ENCODE results near the gene MAPK12. TPM values are rescaled to one million over a fixed set of nuclear protein-coding genes. Genes with fewer than 3 reads are reported as not detected.
"Not testable (repeated sequence)": the region's sequence is repeated elsewhere in the genome, so short reads cannot be mapped to it uniquely, and the experiment has no call there.

Gene MAPK12
- total RNA-seq, 1 donor from 2014 or later, result 11.4 TPM

- DNase-seq, result no peak
Measured at GRCh38 chr22:50215297-50216054, 46.0 kb downstream of the MAPK12 start.

DNA sequence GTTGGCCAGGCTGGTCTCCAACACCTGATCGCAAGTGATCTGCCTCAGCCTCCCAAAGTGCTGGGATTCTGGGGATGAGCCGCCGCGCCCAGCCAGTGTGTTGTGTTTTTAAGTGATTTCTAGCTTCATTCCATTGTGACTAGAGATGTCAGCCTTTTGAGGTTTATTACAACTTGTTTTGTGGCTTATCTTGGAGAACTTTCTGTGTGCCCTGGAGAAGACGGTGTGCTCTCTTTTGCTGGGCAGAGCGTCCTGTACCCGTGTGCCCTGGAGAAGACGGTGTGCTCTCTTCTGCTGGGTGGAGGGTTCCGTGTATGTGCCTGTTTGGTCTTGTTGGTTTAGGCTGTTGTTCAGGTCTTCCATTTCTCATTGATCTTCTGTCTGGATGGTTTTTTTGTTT is 48.2 kb downstream of the MAPK12 start:
- no peak for DNase-seq

- no peak for DNase-seq
Measured at GRCh38 chr22:50211147-50211546, 50.3 kb downstream of the MAPK12 start.

GRCh38 chr22:50210378-50211139 is 50.9 kb downstream of the MAPK12 start:
- no peak for DNase-seq

- no peak for DNase-seq
Measured at GRCh38 chr22:50209893-50210292, 51.6 kb downstream of the MAPK12 start.

DNA sequence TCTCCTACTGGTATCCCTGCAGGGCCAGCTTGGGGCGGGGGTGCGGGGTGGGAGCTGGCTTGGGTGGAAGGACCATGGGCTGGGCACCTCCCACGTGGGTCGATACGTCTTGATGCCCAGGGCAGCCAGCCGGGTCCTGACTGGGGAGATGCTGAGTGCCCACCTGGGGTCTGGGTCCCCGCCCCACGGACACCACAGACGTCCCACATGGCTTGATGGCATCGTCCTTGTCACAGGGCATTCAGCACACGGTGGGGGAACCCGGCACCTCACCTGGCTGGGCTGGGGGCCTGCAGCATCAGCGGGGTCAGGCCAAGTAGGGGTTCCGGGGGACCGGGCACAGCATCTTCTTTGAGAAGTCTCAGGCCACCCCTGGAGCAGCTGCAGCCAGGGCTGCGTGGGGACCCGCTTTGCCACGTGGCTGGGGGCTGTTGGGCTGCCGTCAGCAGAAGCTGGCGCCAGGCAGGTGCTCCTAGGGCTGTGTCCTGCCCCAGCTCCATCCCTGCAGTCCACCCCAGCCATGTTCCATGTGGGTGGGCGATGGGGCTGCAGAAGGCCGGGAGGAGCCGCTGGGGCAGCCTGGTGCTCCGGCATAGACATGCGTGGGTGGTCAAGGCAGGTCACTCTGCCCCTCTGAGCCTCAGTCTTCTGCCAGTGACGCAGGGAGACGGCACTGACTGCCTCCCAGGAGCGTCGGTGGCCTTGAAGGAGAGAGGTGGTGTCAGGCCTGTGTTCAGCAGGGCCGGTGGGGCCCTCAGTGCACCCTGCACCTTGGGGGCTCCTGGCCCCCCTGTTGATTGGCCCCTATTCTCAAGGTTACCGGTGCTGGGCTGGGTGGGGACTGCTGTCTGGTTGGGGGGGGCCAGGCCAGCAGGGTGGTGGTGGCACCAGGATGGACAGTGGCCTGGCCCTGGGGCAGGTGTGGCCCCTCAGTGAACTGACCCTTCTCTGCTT is 52.3 kb downstream of the MAPK12 start:
- no peak for DNase-seq

DNA sequence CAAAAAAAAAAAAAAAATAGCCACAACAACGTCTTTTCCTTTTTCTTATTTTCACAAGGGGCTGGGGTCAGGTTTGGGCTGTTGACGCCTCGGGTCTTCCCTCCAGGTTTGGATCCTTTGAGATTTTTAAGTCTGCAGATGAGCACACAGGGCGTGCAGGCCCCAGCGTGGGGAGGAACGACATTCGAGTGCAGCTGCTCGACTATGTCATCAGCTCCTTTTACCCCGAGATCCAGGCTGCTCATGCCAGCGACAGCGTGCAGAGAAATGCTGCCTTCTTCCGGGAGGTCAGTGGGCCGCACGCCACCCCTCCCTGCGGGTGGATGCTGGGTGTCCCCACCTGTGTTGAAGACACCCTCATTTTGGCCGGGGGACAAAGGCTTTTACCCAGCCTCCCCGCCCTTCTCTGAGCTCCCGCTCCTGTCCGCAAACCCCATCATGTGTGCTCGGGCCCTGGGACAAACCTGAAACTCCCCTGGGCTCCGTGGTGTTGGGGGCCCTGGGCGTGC is 53.0 kb downstream of the MAPK12 start:
- no peak for DNase-seq

- DNase-seq, result no peak
Measured at GRCh38 chr22:50207383-50208140, 53.9 kb downstream of the MAPK12 start.

GRCh38 chr22:50206599-50206998 is 54.9 kb downstream of the MAPK12 start:
- DNase-seq, result no peak

- no peak for DNase-seq
Measured at GRCh38 chr22:50205781-50206569, 55.5 kb downstream of the MAPK12 start.

DNA sequence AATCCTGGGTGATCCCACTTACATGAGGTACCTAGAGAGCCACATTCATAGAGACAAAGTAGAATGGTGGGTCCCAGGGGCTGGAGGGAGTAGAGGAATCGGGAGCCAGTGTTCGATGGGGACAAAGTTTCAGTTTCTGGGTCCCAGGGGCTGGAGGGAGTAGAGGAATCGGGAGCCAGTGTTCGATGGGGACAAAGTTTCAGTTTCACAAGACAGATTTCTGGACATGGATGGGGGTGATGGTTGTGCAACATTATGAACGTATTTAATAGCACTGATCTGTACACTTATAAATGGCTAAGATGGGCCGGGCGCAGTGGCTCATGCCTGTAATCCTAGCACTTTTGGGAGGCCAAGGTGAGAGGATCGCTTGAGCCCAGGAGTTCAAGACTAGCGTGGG is 56.5 kb downstream of the MAPK12 start:
- not testable (repeated sequence) for DNase-seq

- DNase-seq, result no peak
Measured at GRCh38 chr22:50204571-50204970, 56.9 kb downstream of the MAPK12 start.

DNA sequence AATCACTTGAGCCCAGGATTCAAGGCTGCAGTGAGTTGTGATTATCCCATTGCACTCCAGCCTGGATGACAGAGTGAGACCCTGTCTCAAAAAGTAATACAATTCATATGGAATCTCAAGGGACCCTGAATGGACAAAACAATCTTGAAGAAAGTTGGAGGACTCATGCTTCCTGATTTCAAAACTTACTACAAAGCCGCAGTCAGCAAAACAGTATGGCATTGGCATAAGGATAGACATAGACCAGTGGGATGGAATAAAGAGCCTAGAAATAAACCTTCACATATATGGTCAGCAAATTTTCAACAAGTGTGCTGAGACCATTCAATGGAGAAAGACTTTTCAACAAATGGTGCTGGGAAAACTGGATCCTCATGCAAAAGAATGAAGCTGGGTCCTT is 58.2 kb downstream of the MAPK12 start:
- no peak for DNase-seq

Other genes starting within 250 kb of the MAPK12 start
- not detected for gene IL17REL, start 248.9 kb downstream of the MAPK12 start, total RNA-seq
- not detected for gene TTLL8, start 203.4 kb downstream of the MAPK12 start, total RNA-seq
- 32.6 TPM for gene MLC1, start 176.3 kb downstream of the MAPK12 start, total RNA-seq
- gene MOV10L1, start 171.7 kb downstream of the MAPK12 start, total RNA-seq, result 0.78 TPM
- 3.1 TPM for gene PANX2, start 91.0 kb downstream of the MAPK12 start, total RNA-seq
- 3.0 TPM for gene TRABD, start 75.8 kb downstream of the MAPK12 start, total RNA-seq
- 7.8 TPM for gene SELENOO, start 60.7 kb downstream of the MAPK12 start, total RNA-seq
- 34.0 TPM for gene TUBGCP6, start 16.7 kb downstream of the MAPK12 start, total RNA-seq
- gene HDAC10, start 10.4 kb downstream of the MAPK12 start, total RNA-seq, result 19.8 TPM
- gene MAPK11, start 8.7 kb upstream of the MAPK12 start, total RNA-seq, result 21.8 TPM
- 46.0 TPM for gene PLXNB2, start 46.0 kb upstream of the MAPK12 start, total RNA-seq
- 16.5 TPM for gene DENND6B, start 65.3 kb upstream of the MAPK12 start, total RNA-seq
- gene PPP6R2, start 81.6 kb upstream of the MAPK12 start, total RNA-seq, result 71.7 TPM
- gene SBF1, start 213.4 kb upstream of the MAPK12 start, total RNA-seq, result 97.0 TPM
- gene ADM2, start 219.9 kb upstream of the MAPK12 start, total RNA-seq, result not detected
- gene MIOX, start 225.2 kb upstream of the MAPK12 start, total RNA-seq, result not detected
- 9.8 TPM for gene LMF2, start 246.0 kb upstream of the MAPK12 start, total RNA-seq
- gene NCAPH2, start 246.5 kb upstream of the MAPK12 start, total RNA-seq, result 46.9 TPM

Data from occipital lobe (tissue), 2 donors.